GF-D8 (cell line): Measurements from ENCODE around the gene OR4E2.
"Not testable (repeated sequence)": the region's sequence is repeated elsewhere in the genome, so short reads cannot be mapped to it uniquely, and the experiment has no call there.

Source experiments
- DNase-seq: peaks from one replicate; lab custom pipeline; 2025; lab: John Stamatoyannopoulos, UW

Gene OR4E2

GRCh38 chr14:21653331-21653885 is at the start of gene OR4E2:
Gene OR4E2, plus strand, starts transcription at chr14:21653835. Its CDS starts 11,248 bp downstream, at chr14:21665083.
- DNase-seq: no peak

- no peak for DNase-seq
These were observed 41.3 kb upstream of the OR4E2 start for GRCh38 chr14:21612324-21612723.

- no peak for DNase-seq
These were observed 39.4 kb upstream of the OR4E2 start for GRCh38 chr14:21614240-21614639.

DNA sequence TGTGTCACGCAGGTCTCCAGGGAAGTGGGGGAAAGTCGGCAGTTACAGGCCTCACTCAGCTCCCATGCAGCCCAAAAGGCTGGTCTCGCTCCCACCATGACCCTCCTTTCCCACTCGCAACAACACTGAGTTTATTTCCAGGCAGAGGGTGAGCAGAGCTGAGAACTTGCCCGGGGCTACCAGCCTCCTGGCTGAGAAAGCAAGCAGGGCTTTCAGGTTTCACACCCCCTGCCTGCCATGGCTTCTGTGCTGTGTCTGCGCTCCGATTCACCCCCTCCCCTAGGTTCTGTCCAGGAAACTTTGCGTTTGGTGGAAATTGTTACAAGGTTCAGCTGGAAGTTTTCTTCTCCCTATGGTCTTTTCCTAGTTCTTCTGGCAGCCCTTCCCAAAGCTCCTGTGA is 36.0 kb upstream of the OR4E2 start:
- DNase-seq: no peak

- no peak for DNase-seq
These were observed 27.0 kb upstream of the OR4E2 start for GRCh38 chr14:21626491-21627230.

GRCh38 chr14:21630503-21630902 is 23.1 kb upstream of the OR4E2 start:
- DNase-seq: not testable (repeated sequence)

GRCh38 chr14:21631084-21631483 is 22.6 kb upstream of the OR4E2 start:
- no peak for DNase-seq

DNA sequence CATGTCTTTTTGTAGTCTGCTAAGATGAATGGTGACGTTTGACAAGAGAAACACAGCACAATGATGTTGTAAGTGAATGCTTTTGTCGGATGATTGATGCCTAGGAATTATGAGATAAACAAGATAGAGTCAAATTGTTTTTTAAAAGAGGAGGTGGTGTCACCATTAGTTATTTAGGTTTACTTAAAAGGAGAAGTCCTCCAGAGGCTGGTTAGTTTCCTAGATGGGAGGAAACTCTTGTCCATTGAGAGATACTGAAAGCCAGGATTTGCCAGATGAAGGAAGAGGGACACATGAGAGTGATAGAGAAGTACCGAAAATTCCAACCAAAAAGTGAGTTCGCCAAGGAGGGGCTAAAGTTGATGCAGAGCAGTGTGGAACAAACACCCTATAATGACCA is 18.8 kb upstream of the OR4E2 start, which contains the start of gene OR10G2:
TSS of gene OR10G2 (minus strand) at position 101 of the 400 bp plus-strand sequence. CDS start at position 3, 98 bp downstream.
- no peak for DNase-seq

- no peak for DNase-seq
These were observed 11.0 kb upstream of the OR4E2 start for GRCh38 chr14:21642683-21643082.

- no peak for DNase-seq
These were observed 10.2 kb upstream of the OR4E2 start for GRCh38 chr14:21643407-21643806.

- DNase-seq: no peak
These were observed 6.3 kb upstream of the OR4E2 start for GRCh38 chr14:21647380-21647779.

GRCh38 chr14:21652209-21652808 is 1.3 kb upstream of the OR4E2 start:
- no peak for DNase-seq

GRCh38 chr14:21654215-21654614 is 580 bp downstream of the OR4E2 start:
- DNase-seq: no peak

- DNase-seq: no peak
These were observed 3.3 kb downstream of the OR4E2 start for GRCh38 chr14:21656980-21657379.

- no peak for DNase-seq
These were observed 14.7 kb downstream of the OR4E2 start for GRCh38 chr14:21668377-21668776.

DNA sequence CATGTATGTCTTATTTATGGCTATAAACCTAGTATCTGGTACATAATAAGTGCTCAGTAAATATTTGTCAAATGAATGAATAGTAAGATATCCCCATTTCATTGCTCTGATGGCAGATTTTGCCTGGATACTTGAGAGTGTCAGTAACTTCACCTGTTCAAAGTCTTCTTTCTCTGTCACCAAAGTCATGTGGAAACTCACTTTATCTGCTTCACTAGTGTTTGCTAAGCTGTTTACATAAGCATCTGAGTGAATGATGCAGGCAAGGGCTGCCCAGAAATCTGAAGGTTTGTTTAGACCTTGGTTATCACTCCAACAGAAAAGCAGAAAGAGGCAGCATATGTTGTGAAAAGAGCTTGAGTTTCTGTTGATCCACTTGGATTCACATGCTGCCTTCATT is 15.6 kb downstream of the OR4E2 start:
- DNase-seq: no peak

DNA sequence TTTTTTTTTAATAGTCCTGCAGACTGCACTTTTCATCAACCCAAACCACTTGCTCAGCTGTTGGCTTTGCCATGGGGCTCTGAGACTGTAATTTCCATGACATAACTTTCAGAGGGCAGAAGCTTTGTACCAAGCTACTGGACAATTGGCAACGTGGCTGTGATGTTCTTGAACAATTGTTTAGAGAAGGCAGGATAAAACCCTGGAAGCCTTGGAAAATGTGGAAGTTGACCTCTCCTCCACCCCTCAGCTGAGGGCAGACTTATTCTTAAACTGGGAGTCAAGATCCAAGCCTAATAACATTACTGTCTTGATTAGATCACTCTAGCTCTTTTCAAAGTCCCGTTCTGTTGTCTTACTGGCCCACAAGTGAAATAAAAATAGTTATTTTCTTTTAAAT is 17.7 kb downstream of the OR4E2 start:
- no peak for DNase-seq

GRCh38 chr14:21672116-21672515 is 18.5 kb downstream of the OR4E2 start:
- no peak for DNase-seq

- no peak for DNase-seq
These were observed 20.1 kb downstream of the OR4E2 start, which contains the start of gene OR4E1 for GRCh38 chr14:21673718-21674117. Gene OR4E1, minus strand, starts transcription at chr14:21673818. Its CDS starts 2,883 bp downstream, at chr14:21670935.

GRCh38 chr14:21675566-21675965 is 21.9 kb downstream of the OR4E2 start:
- no peak for DNase-seq

- DNase-seq: no peak
These were observed 26.4 kb downstream of the OR4E2 start for GRCh38 chr14:21680072-21680471.

GRCh38 chr14:21686468-21686867 is 32.8 kb downstream of the OR4E2 start:
- DNase-seq: no peak

GRCh38 chr14:21694425-21694824 is 40.8 kb downstream of the OR4E2 start:
- DNase-seq: no peak
